Activated T-cell treated with anti-CD3 and anti-CD28 coated beads for 24 hours (primary cell): ENCODE results near the gene CEP192.

ENCODE experiments used
- DNase-seq: peaks from one replicate; pipeline ENCODE4 v3.0.0-alpha.2; 2020; ENCODE audit warnings: low read depth

Gene CEP192

GRCh38 chr18:13100942-13101658 lies 109.9 kb downstream of the CEP192 start:
- DNase-seq = no peak

DNA sequence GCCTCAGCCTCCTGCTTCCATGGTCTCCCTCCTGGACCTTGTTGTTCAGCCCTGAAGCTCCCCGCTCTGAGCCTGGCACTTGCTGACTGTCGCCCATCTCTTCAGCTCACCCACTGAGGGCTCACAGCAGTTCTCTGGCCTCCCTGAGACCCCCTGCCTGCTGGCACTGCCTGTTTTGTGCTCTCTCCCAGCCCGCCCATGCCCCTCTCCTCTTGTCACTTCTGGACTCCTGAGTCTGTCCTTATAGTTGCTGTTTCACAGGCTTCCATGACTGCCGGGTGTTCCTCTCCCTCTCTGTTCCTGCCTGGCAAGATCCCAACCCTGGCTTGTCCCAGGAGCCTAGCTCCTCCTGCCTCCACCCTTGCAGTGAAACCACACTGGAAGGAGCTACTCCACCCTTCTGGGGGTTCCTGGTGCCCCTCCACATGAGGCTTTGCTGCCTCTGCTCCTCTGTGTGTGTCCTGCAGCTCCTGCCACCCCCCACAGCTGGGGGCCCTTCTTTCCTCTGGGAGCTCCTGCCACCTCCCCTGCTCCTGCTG lies 110.6 kb downstream of the CEP192 start:
- DNase-seq = no peak

GRCh38 chr18:13103366-13103765 lies 112.2 kb downstream of the CEP192 start:
- no peak for DNase-seq

DNA sequence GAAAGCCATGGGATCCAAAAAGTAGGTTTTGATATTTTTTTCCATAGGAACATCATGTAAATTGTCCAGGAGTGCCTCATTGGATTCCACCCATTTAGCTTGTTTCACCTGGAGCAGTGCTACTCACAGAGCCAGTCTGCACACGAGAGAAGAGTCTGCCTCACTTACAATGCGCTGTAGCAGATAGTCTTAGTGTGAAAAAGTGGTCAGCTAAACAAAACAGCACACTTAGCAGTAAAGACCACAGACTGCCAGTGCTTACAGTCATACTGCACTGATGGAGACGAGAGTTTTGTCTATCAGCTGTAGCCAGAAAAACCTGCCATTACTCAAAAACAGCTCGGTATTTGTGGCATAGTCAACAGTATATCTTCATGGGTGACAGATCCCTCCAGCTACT lies 113.9 kb downstream of the CEP192 start:
- DNase-seq = no peak

GRCh38 chr18:13107074-13107473 lies 115.9 kb downstream of the CEP192 start:
- no peak for DNase-seq

DNA sequence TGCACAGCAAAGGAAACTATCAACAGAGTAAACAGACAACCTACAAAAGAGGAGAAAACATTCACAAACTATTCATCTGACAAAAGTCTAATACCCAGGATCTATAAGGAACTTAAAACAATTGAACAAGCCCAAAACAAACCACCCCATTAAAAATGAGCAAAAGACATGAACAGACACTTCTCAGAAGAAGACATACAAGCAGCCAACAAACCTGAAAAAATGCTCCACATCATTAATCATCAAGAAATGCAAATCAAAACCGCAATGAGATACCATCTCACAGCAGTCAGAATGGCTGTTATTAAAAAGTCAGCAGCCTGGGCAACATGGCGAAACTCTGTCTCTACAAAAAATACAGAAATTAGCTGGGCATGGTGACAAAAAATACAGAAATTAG lies 117.2 kb downstream of the CEP192 start:
- DNase-seq = no peak

- no peak for DNase-seq
Observed at GRCh38 chr18:13110559-13110958, 119.4 kb downstream of the CEP192 start.

GRCh38 chr18:13112982-13113381 lies 121.8 kb downstream of the CEP192 start:
- DNase-seq = no peak

- DNase-seq = no peak
Observed at GRCh38 chr18:13120255-13120654, 129.1 kb downstream of the CEP192 start.

GRCh38 chr18:13120983-13121441 lies 129.8 kb downstream of the CEP192 start:
- DNase-seq = no peak

DNA sequence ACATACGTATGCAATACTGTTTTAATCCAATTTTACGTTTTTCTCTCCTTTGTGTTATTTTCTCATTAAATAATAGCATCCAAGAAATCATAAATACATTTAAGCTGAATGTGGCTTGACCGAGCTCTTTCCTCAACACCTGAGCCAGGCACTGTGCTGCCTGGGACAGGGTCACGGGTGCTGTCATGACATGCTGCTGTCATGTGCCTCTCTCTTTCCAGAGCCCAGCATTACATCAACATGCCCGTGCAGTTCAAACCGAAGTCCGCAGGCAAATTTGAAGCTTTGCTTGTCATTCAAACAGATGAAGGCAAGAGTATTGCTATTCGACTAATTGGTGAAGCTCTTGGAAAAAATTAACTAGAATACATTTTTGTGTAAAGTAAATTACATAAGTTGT lies 133.2 kb downstream of the CEP192 start:
- no peak for DNase-seq

GRCh38 chr18:13125191-13125590 lies 134.0 kb downstream of the CEP192 start:
- no peak for DNase-seq

DNA sequence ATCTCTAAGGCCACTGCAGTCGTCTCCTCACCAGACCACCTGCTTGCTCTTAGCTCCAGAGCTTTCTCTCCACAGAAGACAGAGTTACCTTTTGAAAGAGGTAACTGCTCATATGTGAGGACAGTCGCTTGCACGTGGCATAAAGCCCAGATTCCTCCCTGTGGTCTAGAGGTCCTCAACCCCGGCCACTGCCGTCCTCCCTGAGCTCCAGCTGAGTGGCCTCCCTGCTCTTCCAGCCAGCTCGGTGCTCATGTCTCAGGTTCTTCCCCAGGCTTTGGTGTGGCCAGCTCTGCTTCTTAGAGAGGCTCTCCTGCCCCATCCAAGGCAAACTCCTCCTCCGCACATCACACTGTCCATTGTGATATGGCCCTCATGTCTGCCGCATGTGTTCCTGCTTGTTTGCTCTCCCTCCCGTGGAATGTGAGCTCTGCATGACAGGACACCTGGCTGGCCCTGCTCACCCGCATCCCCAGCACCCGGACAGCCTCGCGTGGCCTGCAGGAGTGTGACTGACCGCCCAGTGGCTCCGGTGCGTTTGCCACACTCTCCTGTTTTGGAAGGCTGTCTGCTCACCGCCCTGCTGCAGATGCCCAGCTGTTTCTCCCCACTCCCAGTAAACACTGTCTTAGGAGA lies 135.9 kb downstream of the CEP192 start:
- no peak for DNase-seq

DNA sequence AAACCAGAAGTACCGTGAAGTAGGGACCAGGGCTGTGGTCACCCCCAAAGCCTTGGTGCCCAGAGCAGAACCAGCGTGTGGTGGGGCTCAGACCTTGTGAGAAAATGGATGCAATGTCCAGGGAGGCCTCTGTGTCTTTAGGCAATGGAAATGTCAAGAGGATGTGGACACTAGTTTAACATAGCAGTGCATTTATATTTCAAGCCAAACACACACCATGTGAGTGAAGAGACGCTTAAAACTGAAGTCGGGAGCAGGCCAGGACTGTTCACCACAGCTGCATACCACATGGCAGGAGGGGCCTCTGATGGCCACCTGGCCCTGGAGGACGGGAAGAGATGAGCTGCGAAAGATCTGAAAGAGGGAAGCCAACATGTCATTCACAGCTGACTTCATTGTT lies 140.1 kb downstream of the CEP192 start:
- no peak for DNase-seq

DNA sequence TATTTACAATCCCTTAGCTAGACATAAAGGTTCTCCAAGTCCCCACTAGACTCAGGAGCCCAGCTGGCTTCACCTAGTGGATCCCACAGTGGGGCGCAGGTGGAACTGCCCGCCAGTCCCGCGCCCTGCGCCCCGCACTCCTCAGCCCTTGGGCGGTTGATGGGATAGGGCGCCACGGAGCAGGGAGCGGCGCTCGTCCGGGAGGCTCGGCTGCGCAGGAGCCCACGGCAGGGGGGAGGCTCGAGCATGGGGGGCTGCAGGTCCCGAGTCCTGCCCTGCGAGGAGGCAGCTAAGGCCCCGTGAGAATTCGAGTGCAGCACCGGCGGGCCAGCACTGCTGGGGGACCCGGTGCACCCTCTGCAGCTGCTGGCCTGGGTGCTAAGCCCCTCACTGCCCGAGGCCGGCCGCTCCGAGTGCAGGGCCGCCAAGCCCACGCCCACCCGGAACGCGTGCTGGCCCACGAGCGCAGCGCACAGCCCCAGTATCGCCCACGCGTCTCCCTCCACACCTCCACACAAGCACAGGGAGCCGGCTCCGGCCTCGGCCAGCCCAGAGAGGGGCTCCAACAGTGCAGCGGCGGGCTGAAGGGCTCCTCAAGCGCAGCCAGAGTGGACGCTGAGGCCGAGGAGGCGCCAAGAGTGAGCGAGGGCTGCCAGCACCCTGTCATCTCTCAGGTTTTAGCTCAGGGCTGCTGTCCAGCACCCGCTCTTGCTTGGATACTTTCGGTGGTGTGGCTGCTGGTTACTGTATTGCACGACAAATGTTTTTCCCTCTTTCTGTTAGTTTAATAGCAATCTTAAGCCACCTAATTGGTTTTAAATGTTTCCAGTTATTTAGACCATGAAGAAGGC lies 143.6 kb downstream of the CEP192 start:
- DNase-seq = no peak

DNA sequence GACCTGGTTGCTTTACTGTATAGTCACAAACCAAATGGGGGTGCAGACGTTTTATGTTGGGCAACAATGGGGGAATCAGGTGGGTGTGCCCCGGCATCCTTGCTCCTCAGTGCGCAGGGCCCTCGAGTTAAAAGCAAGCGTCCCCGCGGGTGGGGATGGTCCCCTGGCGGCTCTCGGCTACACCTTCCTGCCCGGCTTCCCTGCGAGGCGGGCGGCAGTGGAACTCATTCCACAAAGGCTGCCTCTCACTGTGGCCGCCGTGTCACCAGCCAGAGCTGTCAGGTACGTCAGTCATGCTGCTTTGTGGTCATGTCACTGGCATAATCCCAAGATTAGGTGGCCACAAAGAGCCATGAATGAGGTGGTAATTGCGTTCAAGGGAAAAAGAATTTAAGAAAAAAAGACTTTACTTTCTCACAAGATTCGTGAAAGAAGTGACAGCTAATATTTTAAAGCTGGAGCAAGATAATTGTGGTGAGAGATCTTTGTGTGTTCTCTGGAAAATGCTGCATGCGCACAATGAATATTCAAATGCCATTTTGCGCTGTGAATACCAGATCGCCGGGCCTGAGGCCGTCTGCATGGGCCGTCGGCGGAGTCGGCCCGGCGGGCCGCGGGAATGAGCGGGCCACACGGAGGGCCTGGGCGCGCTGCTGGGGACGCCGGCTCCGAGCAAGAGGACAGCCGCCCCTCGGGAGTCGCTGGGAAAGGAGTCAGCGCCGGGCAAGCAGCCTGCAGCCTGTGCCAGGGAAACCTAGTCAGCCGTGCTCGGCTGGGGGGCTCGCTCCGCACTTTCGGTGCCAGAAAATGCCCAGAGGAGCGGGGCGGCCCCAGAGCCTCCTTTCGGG lies 145.1 kb downstream of the CEP192 start:
- no peak for DNase-seq

- DNase-seq = no peak
Observed at GRCh38 chr18:13136904-13137669, 145.9 kb downstream of the CEP192 start.

GRCh38 chr18:13137670-13138419 lies 146.7 kb downstream of the CEP192 start:
- no peak for DNase-seq

GRCh38 chr18:13138420-13139139 lies 147.4 kb downstream of the CEP192 start:
- DNase-seq = no peak
